GM18517 (cell line): Measurements from ENCODE around the gene C11orf52.
"Not testable (repeated sequence)": the region's sequence is repeated elsewhere in the genome, so short reads cannot be mapped to it uniquely, and the experiment has no call there.

Experiments used
- ATAC-seq: cut with Tn5 transposase; IDR thresholded peaks from one replicate; pipeline ENCODE4 v1.9.1; 2021; ENCODE audit warnings: mild to moderate bottlenecking, moderate library complexity; ENCODE audit not compliant: unreplicated experiment

C11orf52 gene

GRCh38 chr11:111912535-111912934 is 6.2 kb upstream of the C11orf52 start, which contains the start of gene HSPB2:
HSPB2 (plus strand) TSS chr11:111912734; CDS start chr11:111912830, 96 bp downstream.
- ATAC-seq = no peak

GRCh38 chr11:111913031-111913861 is 5.5 kb upstream of the C11orf52 start:
- no peak for ATAC-seq

- no peak for ATAC-seq
Observed at GRCh38 chr11:111913997-111914396, 4.7 kb upstream of the C11orf52 start.

GRCh38 chr11:111916768-111917167 is 1.9 kb upstream of the C11orf52 start:
- no peak for ATAC-seq

GRCh38 chr11:111917312-111917711 is 1.4 kb upstream of the C11orf52 start:
- no peak for ATAC-seq

DNA sequence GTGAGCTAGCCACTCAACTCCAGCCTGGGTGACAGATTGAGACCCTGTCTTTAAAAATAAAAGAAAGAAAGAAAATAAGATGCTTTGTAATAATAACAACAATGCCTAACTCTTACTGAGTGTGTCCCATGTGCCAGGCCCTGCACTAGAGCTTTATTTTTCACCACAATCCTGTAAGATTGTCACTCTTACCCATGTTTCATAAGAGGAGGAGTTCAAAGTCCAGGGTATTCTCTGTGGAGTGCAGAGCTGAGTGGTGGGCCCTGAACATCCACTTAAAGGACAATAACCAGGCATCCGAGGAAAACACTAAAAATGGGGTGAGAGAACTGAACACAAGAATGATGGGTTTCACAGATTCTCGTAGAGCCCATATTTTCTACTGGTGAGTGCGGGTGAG is 925 bp upstream of the C11orf52 start:
- ATAC-seq = no peak

GRCh38 chr11:111920908-111921307 is 2.2 kb downstream of the C11orf52 start:
- ATAC-seq = no peak

GRCh38 chr11:111921541-111922230 is 3.0 kb downstream of the C11orf52 start:
- no peak for ATAC-seq

DNA sequence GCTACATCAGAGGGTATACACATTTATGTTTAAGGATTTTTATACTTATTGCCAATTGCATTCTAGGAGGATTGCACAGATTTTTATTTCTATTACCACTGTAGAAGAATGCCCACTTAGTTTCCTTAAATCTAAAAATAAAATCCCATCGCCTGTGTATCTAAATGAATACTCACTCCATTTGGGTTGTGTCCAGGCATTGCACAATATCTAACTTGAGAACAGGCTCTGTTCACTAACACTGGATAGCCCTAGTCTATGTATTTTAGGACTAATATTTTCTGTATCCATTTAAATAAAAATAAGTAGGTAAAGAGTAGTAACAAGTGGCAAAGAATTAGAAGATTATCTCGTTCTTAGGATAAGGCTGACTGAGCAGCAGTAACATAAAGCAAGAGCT is 4.1 kb downstream of the C11orf52 start:
- no peak for ATAC-seq

GRCh38 chr11:111923351-111923788 is 4.7 kb downstream of the C11orf52 start:
- no peak for ATAC-seq

DNA sequence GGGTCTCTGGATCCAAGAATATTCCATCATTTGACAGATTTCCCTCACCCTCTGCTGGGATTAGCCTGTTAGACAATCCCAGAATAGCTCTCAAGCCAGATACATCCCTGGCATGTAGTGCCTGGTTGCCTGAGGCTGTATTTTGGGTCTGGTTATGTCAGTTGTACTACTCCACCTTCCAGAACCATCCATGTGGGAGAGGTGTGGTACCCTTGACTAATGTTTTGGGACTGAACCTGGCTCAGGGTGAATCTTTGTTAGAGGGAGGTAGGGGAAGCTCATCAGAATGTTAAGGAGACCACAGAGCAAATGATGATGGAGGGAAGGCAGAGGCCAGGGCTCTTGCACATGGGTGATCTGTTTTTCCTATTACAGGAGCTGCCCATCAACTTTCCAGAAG is 5.2 kb downstream of the C11orf52 start:
- ATAC-seq = no peak

DNA sequence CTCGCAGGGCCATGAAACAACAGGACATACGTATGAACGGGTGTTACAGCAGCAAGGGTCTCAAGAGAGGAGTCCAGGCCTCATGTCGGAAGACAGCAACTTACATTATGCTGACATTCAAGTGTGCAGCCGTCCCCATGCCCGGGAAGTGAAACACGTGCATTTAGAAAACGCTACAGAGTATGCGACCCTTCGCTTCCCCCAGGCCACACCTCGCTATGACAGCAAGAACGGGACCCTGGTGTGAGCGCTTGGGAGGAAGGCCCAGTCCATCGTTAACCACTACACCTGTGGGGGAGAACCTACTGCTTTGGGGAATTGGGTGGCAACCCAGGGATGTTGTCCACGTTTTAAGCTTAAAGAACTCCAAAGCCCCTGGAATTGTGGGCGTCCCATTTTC is 7.2 kb downstream of the C11orf52 start:
- no peak for ATAC-seq

- ATAC-seq = peak; percentile 78
Observed at GRCh38 chr11:111926505-111927391, 8.0 kb downstream of the C11orf52 start.

DNA sequence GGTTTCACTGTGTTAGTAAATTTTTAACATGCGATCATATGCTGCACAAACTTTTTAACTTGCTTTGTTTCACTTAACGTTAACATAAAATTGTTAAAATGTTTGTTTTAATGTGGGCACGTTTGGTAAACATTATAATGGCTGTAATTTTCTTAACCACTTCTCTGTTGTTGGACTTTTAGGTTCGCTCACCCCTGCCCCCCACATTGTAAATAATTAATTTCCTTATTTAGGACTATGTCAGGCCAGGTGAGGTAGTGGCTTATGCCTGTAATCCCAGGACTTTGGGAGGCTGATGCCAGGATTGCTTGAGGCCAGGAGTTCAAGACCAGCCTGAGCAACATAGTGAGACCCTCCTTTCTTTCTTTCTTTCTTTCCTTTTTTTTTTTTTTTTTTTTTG is 11.8 kb downstream of the C11orf52 start:
- ATAC-seq = no peak

DNA sequence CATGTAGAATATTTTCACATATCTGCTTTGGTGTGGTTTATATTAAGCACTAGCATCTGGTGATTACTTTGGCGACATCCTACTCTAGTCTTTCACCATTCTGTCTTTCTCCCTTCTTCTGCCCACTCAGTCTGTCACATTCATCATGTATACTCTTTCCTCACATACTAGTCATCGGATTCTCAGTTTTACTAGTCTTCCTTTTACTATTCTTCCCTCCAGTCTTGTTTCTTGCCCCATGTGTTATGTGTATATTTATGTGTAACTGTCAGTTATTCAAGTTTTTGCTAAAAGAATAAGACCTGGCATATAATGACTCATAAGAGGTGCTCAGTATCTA is 13.9 kb downstream of the C11orf52 start:
- ATAC-seq = no peak

DNA sequence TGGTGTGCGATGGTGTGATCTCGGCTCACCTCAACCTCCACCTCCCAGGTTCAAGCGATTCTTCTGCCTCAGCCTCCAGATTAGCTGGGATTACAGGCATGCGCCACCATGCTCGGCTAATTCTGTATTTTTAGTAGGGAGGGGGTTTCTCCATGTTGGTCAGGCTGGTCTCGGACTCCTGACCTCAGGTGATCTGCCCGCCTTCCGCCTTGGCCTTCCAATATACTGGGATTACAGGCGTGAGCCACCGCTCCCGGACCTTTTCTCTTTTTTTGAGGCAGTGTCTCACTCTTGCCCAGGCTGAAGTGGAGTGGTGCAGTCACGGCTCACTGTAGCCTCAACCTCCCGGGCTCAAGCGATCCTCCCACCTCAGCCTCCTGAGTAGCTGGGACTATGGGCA is 14.5 kb downstream of the C11orf52 start:
- not testable (repeated sequence) for ATAC-seq

DNA sequence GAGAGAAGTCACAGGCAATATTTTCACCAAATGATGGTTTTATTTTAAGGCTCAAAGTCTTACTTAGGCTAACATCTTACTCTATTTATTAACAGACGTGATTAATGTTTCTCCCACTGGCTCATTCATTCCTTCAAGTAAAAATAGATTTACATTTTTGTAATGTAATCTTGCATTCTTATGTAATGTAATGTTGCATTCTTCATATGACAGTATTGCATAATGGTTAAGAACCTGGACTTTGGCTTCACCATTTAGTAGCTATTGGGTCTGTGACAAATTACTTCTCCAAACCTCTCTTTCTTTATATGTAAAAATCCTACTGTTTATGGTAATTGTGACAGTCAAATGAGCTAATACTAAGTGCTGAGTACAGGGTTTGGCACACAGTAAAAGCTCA is 15.2 kb downstream of the C11orf52 start:
- no peak for ATAC-seq

- ATAC-seq = no peak
Observed at GRCh38 chr11:111934306-111934705, 15.6 kb downstream of the C11orf52 start.

DNA sequence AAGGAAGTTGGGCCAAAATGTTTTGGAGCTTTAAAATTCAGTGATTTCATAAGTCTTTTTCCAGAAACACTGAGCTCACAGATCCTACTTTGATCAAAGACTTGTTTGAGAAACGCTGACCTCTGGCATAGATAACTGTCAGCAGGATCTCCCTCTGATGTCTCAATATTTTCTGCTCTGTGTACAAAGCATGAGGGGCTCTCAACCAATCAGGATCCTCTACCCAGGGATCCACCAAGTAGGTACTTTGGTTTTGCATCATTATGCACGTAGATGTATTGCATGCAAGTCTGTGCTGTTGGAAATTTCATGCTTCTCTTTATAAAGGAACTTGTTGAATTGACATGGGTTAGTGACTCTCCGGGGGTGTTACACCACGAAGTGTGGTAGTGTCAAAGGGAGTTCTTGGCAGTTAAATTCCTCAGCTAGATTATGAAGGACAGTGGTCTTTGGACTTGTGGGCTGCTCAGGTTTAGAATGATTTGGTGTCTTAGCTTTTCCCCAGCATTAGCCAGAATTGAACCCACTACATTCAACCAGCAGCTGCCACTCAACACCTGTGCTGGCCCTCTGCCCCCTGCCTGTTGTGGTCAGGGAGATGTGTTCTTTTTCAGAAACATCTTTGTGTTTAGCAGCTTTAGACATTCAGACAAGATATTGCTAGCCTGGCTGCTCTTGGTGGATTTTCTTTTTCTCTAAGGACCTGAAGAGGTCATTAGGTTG is 16.8 kb downstream of the C11orf52 start:
- ATAC-seq = no peak

- ATAC-seq = no peak
Observed at GRCh38 chr11:111936040-111936540, 17.4 kb downstream of the C11orf52 start.

GRCh38 chr11:111937461-111937769 is 18.7 kb downstream of the C11orf52 start:
- no peak for ATAC-seq
